Muscle of leg (tissue), 11 donors: Measurements from ENCODE around the gene FCAMR. TPM values are rescaled to one million over a fixed set of nuclear protein-coding genes. Genes with fewer than 3 reads are reported as not detected.
"Not testable (repeated sequence)": the region's sequence is repeated elsewhere in the genome, so short reads cannot be mapped to it uniquely, and the experiment has no call there.

ENCODE experiments used
- DNase-seq: peaks from one replicate; pipeline ENCODE4 v3.0.0; 2013
- H3K27ac ChIP-seq: one replicate; pipeline ENCODE4 v1.5.1; 2013; ENCODE audit warnings: mild to moderate bottlenecking, low read length, control low read depth
- H3K27me3 ChIP-seq: one replicate; pipeline ENCODE4 v1.6.1; 2013; ENCODE audit warnings: low read length; ENCODE audit not compliant: control insufficient read depth, insufficient read depth
- H3K36me3 ChIP-seq: one replicate; pipeline ENCODE4 v1.6.1; 2013; ENCODE audit warnings: low read length; ENCODE audit not compliant: control insufficient read depth, insufficient read depth
- H3K4me1 ChIP-seq: one replicate; pipeline ENCODE4 v1.6.1; 2013; ENCODE audit warnings: low read length; ENCODE audit not compliant: control insufficient read depth, insufficient read depth
- H3K4me3 ChIP-seq: one replicate; pipeline ENCODE4 v1.5.1; 2013; ENCODE audit warnings: low read length, control low read depth
- H3K9me3 ChIP-seq: replicated peaks from 2 replicates; pipeline ENCODE4 v1.6.1; 2013; ENCODE audit warnings: low read depth, low read length; ENCODE audit not compliant: control insufficient read depth
- WGBS: methylation state at CpG from one replicate; pipeline ENCODE4 v1.1.5; 2013; ENCODE audit warnings: missing lambda C conversion rate; ENCODE audit not compliant: insufficient coverage; 5-methylcytosine and 5-hydroxymethylcytosine counted together
- polyA plus RNA-seq, 8 donors: library from polyadenylated mRNA; unstranded; fragments of 120-200 nt; gene quantifications; one replicate each; pipeline versions ENCODE4 v1.2.1 to v1.2.3, GENCODE V29; 2013; ENCODE audit warnings: inconsistent platforms in 1 of 8, low replicate concordance in 1 of 8; ENCODE audit not compliant: insufficient read length in 8 of 8, insufficient read depth in 1 of 8
- total RNA-seq: library from RNA; stranded (reverse); fragments of 120-200 nt; gene quantifications from one replicate; pipeline ENCODE4 v1.2.4, GENCODE V29; 2013

Gene FCAMR
- total and polyA plus RNA-seq, 9 donors = 0.16 TPM; not detected in 8

DNA sequence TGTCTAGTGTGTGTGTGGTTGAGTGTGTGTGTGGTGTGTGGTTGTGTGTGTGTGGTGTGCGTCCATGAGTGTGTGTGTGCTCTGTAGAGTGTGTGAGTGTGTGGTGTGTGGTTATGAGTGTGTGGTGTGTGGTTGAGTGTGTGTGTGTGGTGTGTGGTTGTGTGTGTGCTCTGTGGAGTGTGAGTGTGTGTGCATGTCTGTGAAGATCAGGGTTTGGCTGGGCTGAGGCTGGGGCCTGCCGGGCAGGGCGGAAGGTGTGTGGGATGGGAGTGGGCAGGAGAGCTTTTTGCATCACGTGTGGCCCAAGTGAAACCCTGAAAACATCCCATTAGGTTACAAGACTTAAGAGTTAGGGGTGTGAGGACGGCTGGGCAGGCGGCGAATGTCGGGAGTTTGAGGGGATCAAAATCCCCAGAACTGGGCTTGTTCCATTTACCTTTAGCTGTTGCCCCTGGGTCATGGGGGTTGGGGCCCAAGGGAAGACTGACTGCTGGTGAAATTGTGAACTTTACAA lies 45.6 kb downstream of the FCAMR start:
- Histone ChIP-seq H3K36me3 (no peaks in the 10 kb centered on the region), H3K9me3 (no peaks in the 10 kb centered on the region), H3K4me3 (no peak overlapping the region), H3K27ac (no peak overlapping the region), H3K27me3 (no peaks in the 10 kb centered on the region), H3K4me1 (peaks cover 15% of the 10 kb centered on the region)
- 54% methylated on average over 4 of the region's 8 CpGs for WGBS
- no peak for DNase-seq

DNA sequence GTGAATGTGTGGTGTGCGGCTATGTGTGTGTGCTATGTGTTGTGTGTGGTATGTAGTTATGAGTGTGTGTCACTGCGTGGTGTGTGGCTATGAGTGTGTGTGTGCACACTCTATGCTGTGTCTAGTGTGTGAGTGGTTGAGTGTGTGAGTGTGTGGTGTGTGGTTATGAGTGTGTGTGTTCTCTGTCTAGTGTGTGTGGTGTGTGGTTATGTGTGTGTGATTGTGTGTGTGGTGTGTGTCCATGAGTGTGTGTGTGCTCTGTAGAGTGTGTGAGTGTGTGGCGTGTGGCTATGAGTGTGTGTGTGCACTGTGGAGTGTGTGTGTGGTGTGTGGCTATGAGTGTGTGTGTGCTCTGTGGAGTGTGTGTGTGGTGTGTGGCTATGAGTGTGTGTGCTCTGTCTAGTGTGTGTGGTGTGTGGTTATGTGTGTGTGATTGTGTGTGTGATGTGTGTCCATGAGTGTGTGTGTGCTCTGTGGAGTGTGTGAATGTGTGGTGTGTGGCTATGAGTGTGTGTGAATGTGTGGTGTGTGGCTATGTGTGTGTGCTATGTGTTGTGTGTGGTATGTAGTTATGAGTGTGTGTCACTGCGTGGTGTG lies 46.2 kb downstream of the FCAMR start:
- peaks cover 15% of the 10 kb centered on the region for H3K4me1 ChIP-seq
- not testable (repeated sequence) for H3K4me3 ChIP-seq, H3K36me3 ChIP-seq, H3K9me3 ChIP-seq, H3K27me3 ChIP-seq, DNase-seq, H3K27ac ChIP-seq
- WGBS = 86% methylated on average over 3 of the region's 4 CpGs

DNA sequence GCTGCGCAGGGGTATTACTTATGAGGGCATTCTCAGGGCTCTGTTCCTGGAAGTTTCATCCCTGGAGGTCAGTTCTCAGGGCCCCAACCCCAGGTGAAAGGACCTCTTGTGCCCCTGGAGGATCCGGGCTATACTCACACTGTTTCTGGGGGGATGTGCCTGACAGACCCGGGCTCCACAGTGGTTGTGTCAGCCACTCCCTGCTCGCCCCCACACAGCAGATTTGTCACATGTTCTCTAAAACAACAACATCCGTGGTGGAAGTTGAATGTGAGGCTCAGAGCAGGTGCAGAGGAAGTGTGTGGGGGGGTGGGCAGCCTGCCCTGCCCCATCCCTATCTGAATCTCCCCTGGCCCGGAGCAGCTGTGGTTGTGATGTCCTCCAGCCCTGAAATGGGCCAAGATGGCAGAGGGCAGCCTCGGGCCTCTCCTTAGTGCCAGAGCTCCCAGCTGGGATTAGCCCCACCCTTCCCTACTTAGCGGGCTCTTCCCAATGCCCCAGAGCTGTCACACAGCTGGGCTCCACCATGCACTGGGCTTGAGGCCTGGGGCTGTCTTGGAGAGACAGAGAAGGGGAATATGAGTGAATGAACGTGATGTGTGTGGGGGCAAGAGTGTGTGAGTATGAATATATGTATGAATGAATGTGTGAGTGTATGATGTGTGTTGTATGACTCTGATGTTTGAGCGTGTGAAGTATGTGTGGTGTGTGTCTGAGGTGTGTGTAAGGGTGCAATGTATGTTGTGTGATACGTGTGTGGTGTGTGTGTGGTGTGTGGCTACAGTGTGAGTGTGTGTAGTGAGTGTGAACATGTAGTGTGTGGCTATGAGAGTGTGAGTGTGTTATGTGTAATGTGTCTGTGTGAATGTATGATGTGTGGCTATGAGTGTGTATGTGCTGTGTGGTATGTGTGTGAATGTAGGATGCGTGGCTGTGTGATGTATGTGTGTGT lies 47.0 kb downstream of the FCAMR start:
- peak overlapping the region; percentile 72 for H3K27ac ChIP-seq
- H3K36me3 ChIP-seq = no peaks in the 10 kb centered on the region
- peak; percentile 56 for DNase-seq
- H3K4me3 ChIP-seq = no peak overlapping the region
- H3K27me3 ChIP-seq = no peaks in the 10 kb centered on the region
- 77% methylated on average over 6 of the region's 12 CpGs for WGBS
- peaks cover 15% of the 10 kb centered on the region for H3K4me1 ChIP-seq
- no peaks in the 10 kb centered on the region for H3K9me3 ChIP-seq

GRCh38 chr1:206922524-206922923 lies 47.7 kb downstream of the FCAMR start:
- WGBS = 71% methylated on average over 1 of the region's 1 CpG
- peak overlapping the region; percentile 72 for H3K27ac ChIP-seq
- H3K4me3 ChIP-seq = no peak overlapping the region

DNA sequence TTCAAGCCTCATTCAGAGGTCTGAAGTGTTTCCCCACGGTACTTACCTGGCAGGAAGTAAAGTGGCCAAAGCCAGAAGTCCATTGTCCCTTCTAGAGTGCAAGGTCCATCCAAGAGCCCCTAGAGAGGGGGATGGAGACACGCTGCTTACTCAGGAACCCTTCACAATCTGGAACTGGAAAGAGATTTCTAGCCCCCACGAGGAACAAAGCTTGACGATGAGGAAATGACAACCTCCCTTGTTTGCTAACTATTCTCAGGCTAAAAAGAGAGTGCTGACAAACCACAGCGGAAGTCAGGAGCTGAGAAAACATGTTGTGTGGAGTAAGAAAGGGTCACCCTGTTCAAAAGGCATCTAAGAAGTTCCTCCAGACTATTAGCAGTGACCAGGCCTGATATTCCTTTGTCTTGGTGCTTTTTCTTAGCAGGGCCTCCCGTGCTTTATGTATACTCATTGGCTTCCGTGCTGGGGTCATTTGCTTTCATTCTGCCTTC lies 48.4 kb downstream of the FCAMR start, which contains the start of gene FCMR:
FCMR (minus strand) TSS at position 170 of the 494 bp plus-strand sequence; CDS start at position 83, 87 bp downstream.
- WGBS = 62% methylated on average over 2 of the region's 7 CpGs
- DNase-seq = peak; percentile 79
- H3K27ac ChIP-seq = peak within 1 kb of the TSS; percentile 75

More at GRCh38 chr1:206922524-206922923, 47.7 kb downstream of the FCAMR start:
- Histone ChIP-seq H3K4me1 (peaks cover 15% of the 10 kb centered on the region), H3K27me3 (no peaks in the 10 kb centered on the region), H3K9me3 (no peaks in the 10 kb centered on the region), H3K36me3 (no peaks in the 10 kb centered on the region)
- DNase-seq = no peak

GRCh38 chr1:206918076-206918475 lies 52.2 kb downstream of the FCAMR start:
- 64% methylated on average over 3 of the region's 3 CpGs for WGBS
- no peak for DNase-seq
- Histone ChIP-seq H3K4me1 (peaks cover 8% of the 10 kb centered on the region), H3K27ac (no peak overlapping the region), H3K27me3 (peaks cover 8% of the 10 kb centered on the region), H3K9me3 (no peaks in the 10 kb centered on the region), H3K36me3 (no peaks in the 10 kb centered on the region), H3K4me3 (no peak overlapping the region)

More for the DNA sequence above, 48.4 kb downstream of the FCAMR start, which contains the start of gene FCMR:
- Histone ChIP-seq H3K4me1 (peaks cover 15% of the 10 kb centered on the region), H3K27me3 (no peaks in the 10 kb centered on the region), H3K4me3 (no peak within 1 kb of the TSS), H3K36me3 (no peaks in the 10 kb centered on the region), H3K9me3 (no peaks in the 10 kb centered on the region)

GRCh38 chr1:206916000-206916709 lies 54.1 kb downstream of the FCAMR start:
- 68% methylated on average over 5 of the region's 8 CpGs for WGBS
- no peaks in the 10 kb centered on the region for H3K9me3 ChIP-seq
- DNase-seq = no peak
- H3K36me3 ChIP-seq = no peaks in the 10 kb centered on the region
- no peak overlapping the region for H3K27ac ChIP-seq
- H3K4me3 ChIP-seq = no peak overlapping the region
- H3K27me3 ChIP-seq = peaks cover 19% of the 10 kb centered on the region
- H3K4me1 ChIP-seq = no peaks in the 10 kb centered on the region

GRCh38 chr1:206915030-206915735 lies 55.1 kb downstream of the FCAMR start:
- no peaks in the 10 kb centered on the region for H3K4me1 ChIP-seq
- no peaks in the 10 kb centered on the region for H3K9me3 ChIP-seq
- WGBS = 86% methylated on average over 12 of the region's 15 CpGs
- no peak overlapping the region for H3K27ac ChIP-seq
- no peaks in the 10 kb centered on the region for H3K36me3 ChIP-seq
- no peak overlapping the region for H3K4me3 ChIP-seq
- no peak for DNase-seq
- H3K27me3 ChIP-seq = peaks cover 22% of the 10 kb centered on the region

- WGBS = 92% methylated on average over 6 of the region's 12 CpGs
- peaks cover 11% of the 10 kb centered on the region for H3K4me1 ChIP-seq
- DNase-seq = no peak
- no peaks in the 10 kb centered on the region for H3K36me3 ChIP-seq
- H3K27ac ChIP-seq = no peak overlapping the region
- H3K9me3 ChIP-seq = no peaks in the 10 kb centered on the region
- peaks cover 34% of the 10 kb centered on the region for H3K27me3 ChIP-seq
- no peak overlapping the region for H3K4me3 ChIP-seq
Observed at GRCh38 chr1:206913766-206914537, 56.3 kb downstream of the FCAMR start.
